ENCODE data around the gene EN1.

EN1 gene

GRCh38 chr2:118822015-118822414 lies 25.4 kb downstream of the EN1 start:
- DNase-seq, result no peak
- no peaks in the 10 kb centered on the region for H3K9me3 ChIP-seq
- no peaks in the 10 kb centered on the region for H3K36me3 ChIP-seq
- no peak overlapping the region for H3K4me3 ChIP-seq (ENCODE audit: low read depth, low read length)
- no peaks in the 10 kb centered on the region for H3K4me1 ChIP-seq
- TF ChIP-seq, protein P1, sequence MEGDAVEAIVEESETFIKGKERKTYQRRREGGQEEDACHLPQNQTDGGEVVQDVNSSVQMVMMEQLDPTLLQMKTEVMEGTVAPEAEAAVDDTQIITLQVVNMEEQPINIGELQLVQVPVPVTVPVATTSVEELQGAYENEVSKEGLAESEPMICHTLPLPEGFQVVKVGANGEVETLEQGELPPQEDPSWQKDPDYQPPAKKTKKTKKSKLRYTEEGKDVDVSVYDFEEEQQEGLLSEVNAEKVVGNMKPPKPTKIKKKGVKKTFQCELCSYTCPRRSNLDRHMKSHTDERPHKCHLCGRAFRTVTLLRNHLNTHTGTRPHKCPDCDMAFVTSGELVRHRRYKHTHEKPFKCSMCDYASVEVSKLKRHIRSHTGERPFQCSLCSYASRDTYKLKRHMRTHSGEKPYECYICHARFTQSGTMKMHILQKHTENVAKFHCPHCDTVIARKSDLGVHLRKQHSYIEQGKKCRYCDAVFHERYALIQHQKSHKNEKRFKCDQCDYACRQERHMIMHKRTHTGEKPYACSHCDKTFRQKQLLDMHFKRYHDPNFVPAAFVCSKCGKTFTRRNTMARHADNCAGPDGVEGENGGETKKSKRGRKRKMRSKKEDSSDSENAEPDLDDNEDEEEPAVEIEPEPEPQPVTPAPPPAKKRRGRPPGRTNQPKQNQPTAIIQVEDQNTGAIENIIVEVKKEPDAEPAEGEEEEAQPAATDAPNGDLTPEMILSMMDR (IDR thresholded peaks at IDR 0.05; ENCODE audit: low read depth, low read length), result no peak
- H3K27me3 ChIP-seq, result no peaks in the 10 kb centered on the region

DNA sequence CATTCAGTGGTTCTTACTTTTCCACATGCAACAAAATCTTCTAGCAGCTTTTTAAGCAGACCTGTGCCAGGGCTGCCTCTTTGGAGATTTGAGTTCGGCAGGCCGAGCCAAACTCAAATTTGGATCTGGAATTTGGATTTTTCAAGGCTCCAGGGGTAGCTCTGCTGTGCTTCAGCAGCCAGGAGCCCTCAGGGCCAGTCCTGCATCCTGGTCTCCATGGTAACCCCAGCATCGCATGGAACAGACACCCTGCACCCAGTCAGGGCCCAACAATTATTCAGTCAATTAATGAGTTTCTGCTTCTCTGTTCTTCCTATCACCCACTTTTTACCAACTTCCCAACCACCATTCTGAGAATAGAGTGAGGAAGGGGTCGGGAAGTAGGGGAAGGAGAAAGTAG lies 30.0 kb downstream of the EN1 start:
- H3K9me3 ChIP-seq, result no peaks in the 10 kb centered on the region
- no peak overlapping the region for H3K4me3 ChIP-seq (ENCODE audit: low read depth, low read length)
- H3K36me3 ChIP-seq, result no peaks in the 10 kb centered on the region
- TF ChIP-seq, protein P1 (IDR thresholded peaks at IDR 0.05; ENCODE audit: low read depth, low read length), result no peak
- no peaks in the 10 kb centered on the region for H3K4me1 ChIP-seq
- no peak for DNase-seq
- no peaks in the 10 kb centered on the region for H3K27me3 ChIP-seq

DNA sequence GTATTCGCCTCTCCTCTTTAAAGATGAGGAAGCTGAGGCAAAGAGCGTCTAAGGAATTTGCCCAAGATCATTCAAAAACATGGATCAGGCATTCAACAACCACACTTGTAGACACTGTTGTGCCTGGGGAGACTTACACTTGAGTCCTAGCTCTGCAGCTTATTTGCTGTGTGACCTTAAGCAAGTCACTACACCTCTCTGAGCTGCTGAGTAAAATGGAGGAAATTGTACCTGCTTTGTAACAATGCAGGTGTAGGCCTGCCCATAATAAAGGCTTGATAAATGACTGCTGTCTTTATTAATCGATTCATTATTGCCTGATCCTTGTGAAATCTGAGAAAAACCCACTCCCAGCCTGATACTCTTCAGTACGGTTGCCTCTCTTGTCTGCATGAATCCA lies 30.8 kb downstream of the EN1 start:
- no peaks in the 10 kb centered on the region for H3K9me3 ChIP-seq
- no peaks in the 10 kb centered on the region for H3K27me3 ChIP-seq
- TF ChIP-seq, protein P1 (IDR thresholded peaks at IDR 0.05; ENCODE audit: low read depth, low read length), result no peak
- no peak overlapping the region for H3K4me3 ChIP-seq (ENCODE audit: low read depth, low read length)
- no peaks in the 10 kb centered on the region for H3K36me3 ChIP-seq
- no peak for DNase-seq
- H3K4me1 ChIP-seq, result no peaks in the 10 kb centered on the region

DNA sequence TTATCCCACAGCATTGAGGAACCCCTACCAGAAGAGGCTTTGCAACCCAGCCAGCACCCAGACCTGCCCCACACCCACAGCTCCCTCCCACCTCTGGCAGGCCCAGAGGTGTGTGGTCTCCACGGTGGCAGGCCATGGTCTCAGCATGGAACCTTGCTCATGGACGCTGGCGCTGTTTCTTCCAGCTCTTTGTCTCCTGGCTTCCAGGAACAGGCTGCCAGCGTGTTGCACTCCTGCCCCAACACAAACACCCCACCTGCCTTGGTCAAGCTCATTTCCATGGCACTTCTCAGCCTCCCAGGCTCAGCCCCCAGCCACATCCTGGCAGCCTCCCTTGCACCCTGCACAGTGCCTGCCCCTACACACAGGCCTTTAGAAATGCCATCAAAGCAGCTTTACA lies 31.7 kb downstream of the EN1 start:
- no peaks in the 10 kb centered on the region for H3K4me1 ChIP-seq

DNA sequence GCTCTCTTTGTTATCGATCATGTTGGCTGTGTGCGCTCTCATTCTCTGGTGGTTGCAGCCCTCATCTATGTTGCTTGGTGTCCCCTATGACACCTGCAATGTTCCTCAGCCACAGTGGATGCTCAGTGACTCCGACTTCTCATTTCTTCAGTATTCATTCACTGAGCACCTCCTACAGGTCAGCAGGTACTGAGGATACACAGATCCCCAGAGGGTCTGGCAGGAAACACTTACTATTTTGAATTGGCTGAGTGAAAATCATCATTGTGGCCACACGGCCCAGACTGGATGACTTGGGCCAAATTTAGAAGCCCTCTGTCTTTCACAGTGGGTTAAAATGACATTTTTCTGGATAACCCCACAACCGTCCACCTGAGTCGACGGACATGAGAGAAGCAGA lies 32.1 kb downstream of the EN1 start:
- H3K4me1 ChIP-seq, result no peaks in the 10 kb centered on the region
- TF ChIP-seq, protein P1 (IDR thresholded peaks at IDR 0.05; ENCODE audit: low read depth, low read length), result no peak
- no peaks in the 10 kb centered on the region for H3K9me3 ChIP-seq
- H3K4me3 ChIP-seq (ENCODE audit: low read depth, low read length), result no peak overlapping the region
- no peak for DNase-seq
- H3K27me3 ChIP-seq, result no peaks in the 10 kb centered on the region
- H3K36me3 ChIP-seq, result no peaks in the 10 kb centered on the region

More for the DNA sequence above, 31.7 kb downstream of the EN1 start:
- H3K27me3 ChIP-seq, result no peaks in the 10 kb centered on the region
- no peak for DNase-seq
- no peaks in the 10 kb centered on the region for H3K36me3 ChIP-seq
- H3K9me3 ChIP-seq, result no peaks in the 10 kb centered on the region
- TF ChIP-seq, protein P1 (IDR thresholded peaks at IDR 0.05; ENCODE audit: low read depth, low read length), result no peak
- no peak overlapping the region for H3K4me3 ChIP-seq (ENCODE audit: low read depth, low read length)

DNA sequence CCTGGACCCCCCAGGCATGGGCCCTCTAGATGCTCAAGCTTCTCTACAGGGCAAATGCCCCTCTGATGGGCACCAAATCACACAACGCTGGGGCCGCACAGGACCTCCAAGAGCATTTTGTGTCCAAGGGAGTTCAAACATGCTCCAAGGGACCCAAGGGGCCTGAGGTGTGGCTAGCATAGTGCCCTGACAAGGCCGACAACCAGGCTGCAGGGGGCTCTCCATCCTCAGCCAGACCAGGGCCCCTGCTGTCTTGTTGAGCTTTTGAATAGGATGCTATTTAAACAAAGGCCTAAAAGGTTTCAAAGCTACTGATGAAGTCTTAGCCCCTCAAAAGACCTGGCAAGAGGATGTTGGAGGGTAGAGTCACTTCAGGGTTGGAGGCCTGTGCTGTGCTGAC lies 33.1 kb downstream of the EN1 start:
- no peaks in the 10 kb centered on the region for H3K4me1 ChIP-seq
- no peaks in the 10 kb centered on the region for H3K36me3 ChIP-seq
- TF ChIP-seq, protein P1 (IDR thresholded peaks at IDR 0.05; ENCODE audit: low read depth, low read length), result no peak
- no peaks in the 10 kb centered on the region for H3K9me3 ChIP-seq
- H3K27me3 ChIP-seq, result no peaks in the 10 kb centered on the region
- H3K4me3 ChIP-seq (ENCODE audit: low read depth, low read length), result no peak overlapping the region
- DNase-seq, result no peak
